GM12878 (cell line): Measurements from ENCODE around the gene NUP50. TPM values are rescaled to one million over a fixed set of nuclear protein-coding genes. Genes with fewer than 3 reads are reported as not detected.

ENCODE experiments used
- ATAC-seq: fragments of 200-7000 bp; cut with Tn5 transposase; 3 replicates; pipeline ENCODE4 v1.9.1; 2020; ENCODE audit warnings: mild to moderate bottlenecking, moderate library complexity
- BruUV-seq: library from RNA; stranded (reverse); fragments of 400-500 nt; replicated peaks from 2 replicates; lab custom pipeline; 2021; lab: Mats Ljungman, UMichigan
- CTCF ChIA-PET: fragments of 300-600 bp; sonication (Branson Sonifier 250); formaldehyde crosslinking; extraction: SDS; loops from one replicate; lab custom pipeline; 2021; ENCODE audit warnings: inconsistent platforms; lab: Yijun Ruan, JAX
- POLR2A ChIA-PET: fragments of 350-600 bp; formaldehyde crosslinking; extraction: SDS; loops from one replicate; lab custom pipeline; 2021; ENCODE audit warnings: inconsistent platforms; lab: Charles Lee
- RAD21 ChIA-PET: fragments of 300-600 bp; sonication (Branson Sonifier 250); formaldehyde crosslinking; loops from one replicate; lab custom pipeline; 2023; ENCODE audit warnings: antibody characterized with exemption; ENCODE audit not compliant: unreplicated experiment; lab: Charles Lee
- SMC1A ChIA-PET: fragments of 300-600 bp; sonication (Branson Sonifier 250); formaldehyde crosslinking; loops from one replicate; lab custom pipeline; 2023; ENCODE audit not compliant: unreplicated experiment, uncharacterized antibody; lab: Charles Lee
- DNase-seq: peaks from one replicate; pipeline ENCODE4 v3.0.0-alpha.2; 2011; ENCODE audit warnings: low read depth, low spot score
- FAIRE-seq: peaks from 3 replicates; lab custom pipeline; 2011; peaks lifted over from hg19 to GRCh38; lab: Jason Lieb, UNC
- H2AFZ ChIP-seq: 2 replicates; pipeline ENCODE4 v1.6.0; 2011; ENCODE audit warnings: low read depth, low read length, control low read depth; ENCODE audit not compliant: control insufficient read depth
- H3K27ac ChIP-seq: 2 replicates; pipeline ENCODE4 v1.5.1; 2011; ENCODE audit warnings: control low read depth; ENCODE audit not compliant: control insufficient read depth, insufficient read depth
- H3K27me3 ChIP-seq, 2 experiments: replicated peaks in 1 of 2; 2 replicates each; pipeline versions ENCODE4 v1.6.0 to v1.6.1; 2011; ENCODE audit warnings: low read length in 1 of 2; ENCODE audit not compliant: control insufficient read depth in 2 of 2, insufficient read depth in 2 of 2
- H3K36me3 ChIP-seq, 2 experiments: 2 replicates each; pipeline ENCODE4 v1.5.1; 2011; ENCODE audit warnings: low read length in 1 of 2; ENCODE audit not compliant: control insufficient read depth in 2 of 2, insufficient read depth in 2 of 2
- H3K4me1 ChIP-seq: 2 replicates; pipeline ENCODE4 v1.6.1; 2011; ENCODE audit warnings: mild to moderate bottlenecking, low read length, moderate library complexity, mixed read lengths; ENCODE audit not compliant: control insufficient read depth, insufficient read depth
- H3K4me2 ChIP-seq: 2 replicates; pipeline ENCODE4 v1.6.0; 2011; ENCODE audit warnings: control low read depth; ENCODE audit not compliant: control insufficient read depth, insufficient read depth
- H3K4me3 ChIP-seq: fragments of 200-600 bp; sonication (generic); 2 replicates; pipeline ENCODE4 v1.5.1; 2016
- H3K79me2 ChIP-seq: 2 replicates; pipeline ENCODE4 v1.6.0; 2011; ENCODE audit warnings: low read length; ENCODE audit not compliant: control insufficient read depth, insufficient read depth
- H3K9ac ChIP-seq: 2 replicates; pipeline ENCODE4 v1.8.0; 2011; ENCODE audit warnings: low read length, control low read depth, mixed read lengths; ENCODE audit not compliant: control insufficient read depth, insufficient read depth
- H3K9me3 ChIP-seq: replicated peaks from 3 replicates; pipeline ENCODE4 v1.5.1; 2011; ENCODE audit warnings: mild to moderate bottlenecking, low read length; ENCODE audit not compliant: control insufficient read depth, insufficient read depth
- H4K20me1 ChIP-seq: 2 replicates; pipeline ENCODE4 v1.6.0; 2011; ENCODE audit not compliant: control insufficient read depth, insufficient read depth
- BCL3 ChIP-seq: IDR thresholded peaks from 2 replicates; pipeline ENCODE4 v1.6.1; 2011; ENCODE audit warnings: borderline replicate concordance, low read depth, mild to moderate bottlenecking, moderate library complexity, low read length; ENCODE audit not compliant: insufficient read depth, poor library complexity, severe bottlenecking
- BHLHE40 ChIP-seq, 2 experiments: fragments of 450-650 bp in 1 of 2; IDR thresholded peaks; 2 replicates each; pipeline ENCODE4 v1.6.1; 2011 to 2017; ENCODE audit warnings: low read depth in 2 of 2, borderline replicate concordance in 1 of 2, improper control_type of control experiment in 1 of 2, low read length in 1 of 2, mild to moderate bottlenecking in 1 of 2
- CBX3 ChIP-seq: fragments of 200-600 bp; sonication (generic); IDR thresholded peaks from 2 replicates; pipeline ENCODE4 v1.6.1; 2016; ENCODE audit warnings: low read depth, borderline replicate concordance
- EED ChIP-seq: sonication (generic); IDR thresholded peaks from 2 replicates; pipeline ENCODE4 v1.6.1; 2016; ENCODE audit warnings: antibody characterized with exemption, low read depth
- EP300 ChIP-seq, 2 experiments: fragments of 150-350 bp in 1 of 2; IDR thresholded peaks; 2 replicates each; pipeline ENCODE4 v1.6.1; 2011 to 2012; ENCODE audit warnings: low read depth in 2 of 2, low read length in 2 of 2, borderline replicate concordance in 1 of 2, improper control_type of control experiment in 1 of 2, inconsistent platforms in 1 of 2; ENCODE audit not compliant: control insufficient read depth in 1 of 2
- EZH2 ChIP-seq: IDR thresholded peaks from 2 replicates; pipeline ENCODE4 v1.6.1; 2012; ENCODE audit warnings: low read depth, mild to moderate bottlenecking, control low read depth, inconsistent platforms, low read length, borderline replicate concordance; ENCODE audit not compliant: control insufficient read depth
- GATAD2B ChIP-seq: fragments of 450-650 bp; conservative IDR thresholded peaks from 2 replicates; pipeline ENCODE4 v1.6.1; 2017; ENCODE audit warnings: low read depth, mild to moderate bottlenecking, moderate library complexity
- IRF4 ChIP-seq: IDR thresholded peaks from 2 replicates; pipeline ENCODE4 v1.6.1; 2011; ENCODE audit warnings: low read depth, low read length
- RAD21 ChIP-seq: IDR thresholded peaks from 2 replicates; pipeline ENCODE4 v1.6.1; 2011; ENCODE audit warnings: mild to moderate bottlenecking, low read depth, low read length, moderate library complexity; ENCODE audit not compliant: insufficient read depth
- RAD51 ChIP-seq: fragments of 450-650 bp; IDR thresholded peaks from 2 replicates; pipeline ENCODE4 v1.6.1; 2016; ENCODE audit warnings: moderate library complexity, mild to moderate bottlenecking, inconsistent platforms
- SREBF1 ChIP-seq: IDR thresholded peaks from 2 replicates; pipeline ENCODE4 v1.6.1; 2012; ENCODE audit warnings: mild to moderate bottlenecking, low read length
- TBL1XR1 ChIP-seq: IDR thresholded peaks from 2 replicates; pipeline ENCODE4 v1.6.1; 2012; ENCODE audit warnings: low read depth, low read length, improper control_type of control experiment
- USF2 ChIP-seq: IDR thresholded peaks from 2 replicates; pipeline ENCODE4 v1.6.1; 2011; ENCODE audit warnings: low read depth, low read length, improper control_type of control experiment, borderline replicate concordance
- ZBTB33 ChIP-seq: fragments of 450-650 bp; IDR thresholded peaks from 2 replicates; pipeline ENCODE4 v1.6.1; 2017; ENCODE audit warnings: mild to moderate bottlenecking
- ZNF217 ChIP-seq: fragments of 450-650 bp; IDR thresholded peaks from 2 replicates; pipeline ENCODE4 v1.6.1; 2017; ENCODE audit warnings: antibody characterized with exemption, mild to moderate bottlenecking
- ZNF622 ChIP-seq: fragments of 450-650 bp; IDR thresholded peaks from 2 replicates; pipeline ENCODE4 v1.6.1; 2017; ENCODE audit warnings: mild to moderate bottlenecking, inconsistent platforms
- WGBS: methylation state at CpG from one replicate; pipeline ENCODE4 v1.1.6; 2016; ENCODE audit warnings: low lambda C conversion rate; ENCODE audit not compliant: insufficient replicate concordance, insufficient coverage; ENCODE audit errors: missing lambda C conversion rate; 5-methylcytosine and 5-hydroxymethylcytosine counted together
- in situ Hi-C: fragments of 300-500 bp; cut with MboI; formaldehyde crosslinking; loops from 9 replicates; pipeline ENCODE4 v1.14.3; 2018; ENCODE audit warnings: mixed read lengths
- intact Hi-C: fragments of 100-400 bp; cut with micrococcal nuclease; formaldehyde crosslinking; loops from one replicate; pipeline ENCODE4 v1.14.2; 2022; ENCODE audit not compliant: unreplicated experiment
- polyA plus RNA-seq, 11 experiments: library from polyadenylated mRNA; depleted of rRNA in 4 of 11; unstranded in 6 of 11; stranded (reverse) in 5 of 11; fragments of >200 nt; fragmentation: Nextera tagmentation in 4 of 11; fragmentation: Illumina TruSeq in 1 of 11; extraction: Ambion mirVana in 4 of 11; extraction: Trizol in 1 of 11; gene quantifications; 1 replicate in 1 of 11; 2 replicates in 10 of 11; pipeline versions ENCODE4 v1.2.1 to v1.2.3, GENCODE V29; 2011 to 2016; ENCODE audit warnings: inconsistent platforms in 2 of 11, missing spikeins in 2 of 11, low read depth in 1 of 11
- total RNA-seq, 4 experiments: library from RNA; depleted of rRNA in 3 of 4; stranded (reverse); fragments of >200 nt in 3 of 4; fragmentation: Illumina TruSeq in 1 of 4; extraction: Trizol in 1 of 4; gene quantifications; 2 replicates each; pipeline versions ENCODE4 v1.2.1 to v1.2.3, GENCODE V29; 2013 to 2021
- TF ChIP-seq, protein P1 (sequence below): fragments of 450-650 bp; IDR thresholded peaks from 2 replicates; pipeline ENCODE4 v1.6.1; 2018; ENCODE audit warnings: mild to moderate bottlenecking, low read depth, moderate library complexity; ENCODE audit not compliant: partially characterized antibody

The NUP50 gene
- total and polyA plus RNA-seq, 10 of the 15 experiments (the other 5 are each of a cell fraction or from before 2014, with no cell fraction given): 36.8 to 125 (median 78.8) TPM

GRCh38 chr22:45181240-45181639, 17.5 kb downstream of the NUP50 start:
- CTCF ChIA-PET: no interaction called here
- RAD21 ChIA-PET: interaction anchor here (0.6 kb wide), 1 partner anchor 81 kb away, joined by 4 read pairs; no protein-coding TSS in a partner anchor
- peaks cover 18 to 54% of the 10 kb centered on the region in 2 experiments for H3K36me3 ChIP-seq
- H3K9ac ChIP-seq: no peak overlapping the region
- no TSS peak for BruUV-seq
- 100% methylated on average over 4 of the region's 4 CpGs for WGBS
- POLR2A ChIA-PET: interaction anchor here (0.6 kb wide), 1 partner anchor 212 kb away, joined by 5 read pairs; no protein-coding TSS in a partner anchor
- FAIRE-seq (no peak), ATAC-seq (no peak), DNase-seq (no peak)
- H3K4me1 ChIP-seq: no peaks in the 10 kb centered on the region
- H2AFZ ChIP-seq: no peak overlapping the region
- no peak overlapping the region for H3K4me2 ChIP-seq
- peaks cover 10% of the 10 kb centered on the region for H3K79me2 ChIP-seq
- no peaks in the 10 kb centered on the region for H3K27me3 ChIP-seq
- intact Hi-C loops: no loop called here
- SMC1A ChIA-PET: interaction anchor here (1.7 kb wide), 1 partner anchor 83 kb away, joined by 4 read pairs; no protein-coding TSS in a partner anchor
- in situ Hi-C loops: no loop called here
- H4K20me1 ChIP-seq: no peaks in the 10 kb centered on the region; the same call in 1 of the 2 replicates
- H3K9me3 ChIP-seq: no peaks in the 10 kb centered on the region
- no peak overlapping the region for H3K4me3 ChIP-seq
- H3K27ac ChIP-seq: no peak overlapping the region
- TF ChIP-seq ZNF217: no peak
- no peak for TF ChIP-seq ZBTB33
- no peak for TF ChIP-seq TBL1XR1
- TF ChIP-seq EED: no peak
- no peak for TF ChIP-seq IRF4
- TF ChIP-seq GATAD2B: no peak
- TF ChIP-seq EZH2: no peak
- no peak for TF ChIP-seq ZNF622
- TF ChIP-seq CBX3: no peak
- no peak for TF ChIP-seq RAD51
- TF ChIP-seq BCL3: no peak
- TF ChIP-seq EP300 (IDR thresholded peaks at IDR 0.05; ENCODE audit: borderline replicate concordance in 1 of 2, control insufficient read depth in 1 of 2, low read depth in 2 of 2, low read length in 2 of 2): no peak
- TF ChIP-seq BHLHE40 (IDR thresholded peaks at IDR 0.05; ENCODE audit: borderline replicate concordance in 1 of 2, low read depth in 2 of 2, low read length in 1 of 2): no peak
- TF ChIP-seq SREBF1: no peak
- no peak for TF ChIP-seq USF2
- no peak for TF ChIP-seq RAD21
- TF ChIP-seq, protein P1, sequence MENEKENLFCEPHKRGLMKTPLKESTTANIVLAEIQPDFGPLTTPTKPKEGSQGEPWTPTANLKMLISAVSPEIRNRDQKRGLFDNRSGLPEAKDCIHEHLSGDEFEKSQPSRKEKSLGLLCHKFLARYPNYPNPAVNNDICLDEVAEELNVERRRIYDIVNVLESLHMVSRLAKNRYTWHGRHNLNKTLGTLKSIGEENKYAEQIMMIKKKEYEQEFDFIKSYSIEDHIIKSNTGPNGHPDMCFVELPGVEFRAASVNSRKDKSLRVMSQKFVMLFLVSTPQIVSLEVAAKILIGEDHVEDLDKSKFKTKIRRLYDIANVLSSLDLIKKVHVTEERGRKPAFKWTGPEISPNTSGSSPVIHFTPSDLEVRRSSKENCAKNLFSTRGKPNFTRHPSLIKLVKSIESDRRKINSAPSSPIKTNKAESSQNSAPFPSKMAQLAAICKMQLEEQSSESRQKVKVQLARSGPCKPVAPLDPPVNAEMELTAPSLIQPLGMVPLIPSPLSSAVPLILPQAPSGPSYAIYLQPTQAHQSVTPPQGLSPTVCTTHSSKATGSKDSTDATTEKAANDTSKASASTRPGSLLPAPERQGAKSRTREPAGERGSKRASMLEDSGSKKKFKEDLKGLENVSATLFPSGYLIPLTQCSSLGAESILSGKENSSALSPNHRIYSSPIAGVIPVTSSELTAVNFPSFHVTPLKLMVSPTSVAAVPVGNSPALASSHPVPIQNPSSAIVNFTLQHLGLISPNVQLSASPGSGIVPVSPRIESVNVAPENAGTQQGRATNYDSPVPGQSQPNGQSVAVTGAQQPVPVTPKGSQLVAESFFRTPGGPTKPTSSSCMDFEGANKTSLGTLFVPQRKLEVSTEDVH: no peak
